ENCODE results near the gene SDSL.

- TF ChIP-seq CTCF (IDR thresholded peaks at IDR 0.05) (no peak), EZH2 (IDR thresholded peaks at IDR 0.05) (no peak)
Observed at GRCh38 chr12:113478351-113479011, 56.3 kb downstream of the SDSL start.

Data from neural progenitor cell (in vitro differentiated cells).